Measurements from ENCODE around the gene EFNA5. TPM values are rescaled to one million over a fixed set of nuclear protein-coding genes. Genes with fewer than 3 reads are reported as not detected.

EFNA5 gene
- total and polyA plus RNA-seq, 2 experiments from 2014 or later, result 7.5 to 10.1 TPM

- H3K27me3 Mint-ChIP-seq (ENCODE audit: insufficient read depth, low read depth, poor library complexity), result no peaks in the 10 kb centered on the region
- no peaks in the 10 kb centered on the region for H4K20me1 ChIP-seq (replicated peaks; ENCODE audit: insufficient read depth)
- no peaks in the 10 kb centered on the region for H3K9me2 ChIP-seq (ENCODE audit: insufficient read depth)
- no peak overlapping the region for H3K4me3 Mint-ChIP-seq
- H3K4me1 Mint-ChIP-seq, result peaks cover 14% of the 10 kb centered on the region; the same call in 2 of the 3 replicates
- H3K36me3 ChIP-seq (ENCODE audit: insufficient read depth), result no peaks in the 10 kb centered on the region
- H3K27me3 ChIP-seq (ENCODE audit: insufficient read depth), result no peaks in the 10 kb centered on the region
- peaks cover 9% of the 10 kb centered on the region for H3K4me1 ChIP-seq (ENCODE audit: insufficient read depth)
- ATAC-seq (no peak), DNase-seq (ENCODE audit: low spot score) (no peak)
- H3K4me3 ChIP-seq, result no peak overlapping the region
- H3K9me3 Mint-ChIP-seq, result no peaks in the 10 kb centered on the region
- no peak overlapping the region for H3K4me2 ChIP-seq
- no peaks in the 10 kb centered on the region for H3K36me3 Mint-ChIP-seq (ENCODE audit: low read depth)
- no peak overlapping the region for H3K27ac ChIP-seq (ENCODE audit: low read depth)
- H3F3A ChIP-seq (replicated peaks; ENCODE audit: low read depth), result no peaks in the 10 kb centered on the region
- no peak overlapping the region for H2AFZ ChIP-seq
- no peak overlapping the region for H3K27ac Mint-ChIP-seq
- H3K79me2 ChIP-seq (replicated peaks; ENCODE audit: insufficient read depth), result no peaks in the 10 kb centered on the region
- TF ChIP-seq ZNF331 (CRISPR knock-in tag; IDR thresholded peaks at IDR 0.05; ENCODE audit: low read depth) (no peak), EZH2 (IDR thresholded peaks at IDR 0.05; ENCODE audit: low read depth, unreplicated experiment) (no peak), EZH2phosphoT487 (IDR thresholded peaks at IDR 0.05; ENCODE audit: unreplicated experiment) (no peak), POLR2AphosphoS5 (IDR thresholded peaks at IDR 0.05; ENCODE audit: low read depth) (no peak), NANOG (IDR thresholded peaks at IDR 0.05; ENCODE audit: borderline replicate concordance) (no peak), JUNB (IDR thresholded peaks at IDR 0.05; ENCODE audit: unreplicated experiment) (no peak), ZNF114 (CRISPR knock-in tag; IDR thresholded peaks at IDR 0.05) (no peak), STAT1 (IDR thresholded peaks at IDR 0.05; ENCODE audit: unreplicated experiment) (no peak), CTCF (conservative IDR thresholded peaks at IDR 0.05; ENCODE audit: low read depth in 2 of 2) (no peak)
- TF ChIP-seq, protein P1, sequence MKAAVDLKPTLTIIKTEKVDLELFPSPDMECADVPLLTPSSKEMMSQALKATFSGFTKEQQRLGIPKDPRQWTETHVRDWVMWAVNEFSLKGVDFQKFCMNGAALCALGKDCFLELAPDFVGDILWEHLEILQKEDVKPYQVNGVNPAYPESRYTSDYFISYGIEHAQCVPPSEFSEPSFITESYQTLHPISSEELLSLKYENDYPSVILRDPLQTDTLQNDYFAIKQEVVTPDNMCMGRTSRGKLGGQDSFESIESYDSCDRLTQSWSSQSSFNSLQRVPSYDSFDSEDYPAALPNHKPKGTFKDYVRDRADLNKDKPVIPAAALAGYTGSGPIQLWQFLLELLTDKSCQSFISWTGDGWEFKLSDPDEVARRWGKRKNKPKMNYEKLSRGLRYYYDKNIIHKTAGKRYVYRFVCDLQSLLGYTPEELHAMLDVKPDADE (IDR thresholded peaks at IDR 0.05), result no peak
- TF ChIP-seq, protein P2, sequence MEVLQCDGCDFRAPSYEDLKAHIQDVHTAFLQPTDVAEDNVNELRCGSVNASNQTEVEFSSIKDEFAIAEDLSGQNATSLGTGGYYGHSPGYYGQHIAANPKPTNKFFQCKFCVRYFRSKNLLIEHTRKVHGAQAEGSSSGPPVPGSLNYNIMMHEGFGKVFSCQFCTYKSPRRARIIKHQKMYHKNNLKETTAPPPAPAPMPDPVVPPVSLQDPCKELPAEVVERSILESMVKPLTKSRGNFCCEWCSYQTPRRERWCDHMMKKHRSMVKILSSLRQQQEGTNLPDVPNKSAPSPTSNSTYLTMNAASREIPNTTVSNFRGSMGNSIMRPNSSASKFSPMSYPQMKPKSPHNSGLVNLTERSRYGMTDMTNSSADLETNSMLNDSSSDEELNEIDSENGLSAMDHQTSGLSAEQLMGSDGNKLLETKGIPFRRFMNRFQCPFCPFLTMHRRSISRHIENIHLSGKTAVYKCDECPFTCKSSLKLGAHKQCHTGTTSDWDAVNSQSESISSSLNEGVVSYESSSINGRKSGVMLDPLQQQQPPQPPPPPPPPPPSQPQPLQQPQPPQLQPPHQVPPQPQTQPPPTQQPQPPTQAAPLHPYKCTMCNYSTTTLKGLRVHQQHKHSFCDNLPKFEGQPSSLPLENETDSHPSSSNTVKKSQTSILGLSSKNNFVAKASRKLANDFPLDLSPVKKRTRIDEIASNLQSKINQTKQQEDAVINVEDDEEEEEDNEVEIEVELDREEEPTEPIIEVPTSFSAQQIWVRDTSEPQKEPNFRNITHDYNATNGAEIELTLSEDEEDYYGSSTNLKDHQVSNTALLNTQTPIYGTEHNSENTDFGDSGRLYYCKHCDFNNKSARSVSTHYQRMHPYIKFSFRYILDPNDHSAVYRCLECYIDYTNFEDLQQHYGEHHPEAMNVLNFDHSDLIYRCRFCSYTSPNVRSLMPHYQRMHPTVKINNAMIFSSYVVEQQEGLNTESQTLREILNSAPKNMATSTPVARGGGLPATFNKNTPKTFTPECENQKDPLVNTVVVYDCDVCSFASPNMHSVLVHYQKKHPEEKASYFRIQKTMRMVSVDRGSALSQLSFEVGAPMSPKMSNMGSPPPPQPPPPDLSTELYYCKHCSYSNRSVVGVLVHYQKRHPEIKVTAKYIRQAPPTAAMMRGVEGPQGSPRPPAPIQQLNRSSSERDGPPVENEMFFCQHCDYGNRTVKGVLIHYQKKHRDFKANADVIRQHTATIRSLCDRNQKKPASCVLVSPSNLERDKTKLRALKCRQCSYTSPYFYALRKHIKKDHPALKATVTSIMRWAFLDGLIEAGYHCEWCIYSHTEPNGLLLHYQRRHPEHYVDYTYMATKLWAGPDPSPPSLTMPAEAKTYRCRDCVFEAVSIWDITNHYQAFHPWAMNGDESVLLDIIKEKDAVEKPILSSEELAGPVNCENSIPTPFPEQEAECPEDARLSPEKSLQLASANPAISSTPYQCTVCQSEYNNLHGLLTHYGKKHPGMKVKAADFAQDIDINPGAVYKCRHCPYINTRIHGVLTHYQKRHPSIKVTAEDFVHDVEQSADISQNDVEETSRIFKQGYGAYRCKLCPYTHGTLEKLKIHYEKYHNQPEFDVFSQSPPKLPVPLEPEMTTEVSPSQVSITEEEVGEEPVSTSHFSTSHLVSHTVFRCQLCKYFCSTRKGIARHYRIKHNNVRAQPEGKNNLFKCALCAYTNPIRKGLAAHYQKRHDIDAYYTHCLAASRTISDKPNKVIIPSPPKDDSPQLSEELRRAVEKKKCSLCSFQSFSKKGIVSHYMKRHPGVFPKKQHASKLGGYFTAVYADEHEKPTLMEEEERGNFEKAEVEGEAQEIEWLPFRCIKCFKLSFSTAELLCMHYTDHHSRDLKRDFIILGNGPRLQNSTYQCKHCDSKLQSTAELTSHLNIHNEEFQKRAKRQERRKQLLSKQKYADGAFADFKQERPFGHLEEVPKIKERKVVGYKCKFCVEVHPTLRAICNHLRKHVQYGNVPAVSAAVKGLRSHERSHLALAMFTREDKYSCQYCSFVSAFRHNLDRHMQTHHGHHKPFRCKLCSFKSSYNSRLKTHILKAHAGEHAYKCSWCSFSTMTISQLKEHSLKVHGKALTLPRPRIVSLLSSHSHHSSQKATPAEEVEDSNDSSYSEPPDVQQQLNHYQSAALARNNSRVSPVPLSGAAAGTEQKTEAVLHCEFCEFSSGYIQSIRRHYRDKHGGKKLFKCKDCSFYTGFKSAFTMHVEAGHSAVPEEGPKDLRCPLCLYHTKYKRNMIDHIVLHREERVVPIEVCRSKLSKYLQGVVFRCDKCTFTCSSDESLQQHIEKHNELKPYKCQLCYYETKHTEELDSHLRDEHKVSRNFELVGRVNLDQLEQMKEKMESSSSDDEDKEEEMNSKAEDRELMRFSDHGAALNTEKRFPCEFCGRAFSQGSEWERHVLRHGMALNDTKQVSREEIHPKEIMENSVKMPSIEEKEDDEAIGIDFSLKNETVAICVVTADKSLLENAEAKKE (CRISPR knock-in tag; IDR thresholded peaks at IDR 0.05), result no peak
- TF ChIP-seq, protein P3, sequence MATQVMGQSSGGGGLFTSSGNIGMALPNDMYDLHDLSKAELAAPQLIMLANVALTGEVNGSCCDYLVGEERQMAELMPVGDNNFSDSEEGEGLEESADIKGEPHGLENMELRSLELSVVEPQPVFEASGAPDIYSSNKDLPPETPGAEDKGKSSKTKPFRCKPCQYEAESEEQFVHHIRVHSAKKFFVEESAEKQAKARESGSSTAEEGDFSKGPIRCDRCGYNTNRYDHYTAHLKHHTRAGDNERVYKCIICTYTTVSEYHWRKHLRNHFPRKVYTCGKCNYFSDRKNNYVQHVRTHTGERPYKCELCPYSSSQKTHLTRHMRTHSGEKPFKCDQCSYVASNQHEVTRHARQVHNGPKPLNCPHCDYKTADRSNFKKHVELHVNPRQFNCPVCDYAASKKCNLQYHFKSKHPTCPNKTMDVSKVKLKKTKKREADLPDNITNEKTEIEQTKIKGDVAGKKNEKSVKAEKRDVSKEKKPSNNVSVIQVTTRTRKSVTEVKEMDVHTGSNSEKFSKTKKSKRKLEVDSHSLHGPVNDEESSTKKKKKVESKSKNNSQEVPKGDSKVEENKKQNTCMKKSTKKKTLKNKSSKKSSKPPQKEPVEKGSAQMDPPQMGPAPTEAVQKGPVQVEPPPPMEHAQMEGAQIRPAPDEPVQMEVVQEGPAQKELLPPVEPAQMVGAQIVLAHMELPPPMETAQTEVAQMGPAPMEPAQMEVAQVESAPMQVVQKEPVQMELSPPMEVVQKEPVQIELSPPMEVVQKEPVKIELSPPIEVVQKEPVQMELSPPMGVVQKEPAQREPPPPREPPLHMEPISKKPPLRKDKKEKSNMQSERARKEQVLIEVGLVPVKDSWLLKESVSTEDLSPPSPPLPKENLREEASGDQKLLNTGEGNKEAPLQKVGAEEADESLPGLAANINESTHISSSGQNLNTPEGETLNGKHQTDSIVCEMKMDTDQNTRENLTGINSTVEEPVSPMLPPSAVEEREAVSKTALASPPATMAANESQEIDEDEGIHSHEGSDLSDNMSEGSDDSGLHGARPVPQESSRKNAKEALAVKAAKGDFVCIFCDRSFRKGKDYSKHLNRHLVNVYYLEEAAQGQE (IDR thresholded peaks at IDR 0.05; ENCODE audit: unreplicated experiment), result no peak
These were observed 255.9 kb downstream of the EFNA5 start for GRCh38 chr5:107414802-107415201.
